Astrocyte of the cerebellum (primary cell): ENCODE measurements around the gene COMMD7.
"Not testable (repeated sequence)": the region's sequence is repeated elsewhere in the genome, so short reads cannot be mapped to it uniquely, and the experiment has no call there.

Source experiments
- DNase-seq: peaks from one replicate; pipeline ENCODE4 v3.0.0-alpha.2; 2011; ENCODE audit warnings: low read depth
- H3K4me3 ChIP-seq: 2 replicates; pipeline ENCODE4 v1.5.1; 2011; ENCODE audit warnings: mild to moderate bottlenecking, low read depth, low read length, moderate library complexity
- in situ Hi-C: cut with HindIII; loops from 2 replicates; pipeline ENCODE4 v1.10.0; 2017; ENCODE audit warnings: low sequenced_read_pairs
- TF ChIP-seq, protein P1 (sequence below): IDR thresholded peaks from 2 replicates; pipeline ENCODE4 v1.5.1; 2012; ENCODE audit warnings: low read length, low read depth, moderate library complexity, mild to moderate bottlenecking; ENCODE audit errors: missing control alignments

The COMMD7 gene

DNA sequence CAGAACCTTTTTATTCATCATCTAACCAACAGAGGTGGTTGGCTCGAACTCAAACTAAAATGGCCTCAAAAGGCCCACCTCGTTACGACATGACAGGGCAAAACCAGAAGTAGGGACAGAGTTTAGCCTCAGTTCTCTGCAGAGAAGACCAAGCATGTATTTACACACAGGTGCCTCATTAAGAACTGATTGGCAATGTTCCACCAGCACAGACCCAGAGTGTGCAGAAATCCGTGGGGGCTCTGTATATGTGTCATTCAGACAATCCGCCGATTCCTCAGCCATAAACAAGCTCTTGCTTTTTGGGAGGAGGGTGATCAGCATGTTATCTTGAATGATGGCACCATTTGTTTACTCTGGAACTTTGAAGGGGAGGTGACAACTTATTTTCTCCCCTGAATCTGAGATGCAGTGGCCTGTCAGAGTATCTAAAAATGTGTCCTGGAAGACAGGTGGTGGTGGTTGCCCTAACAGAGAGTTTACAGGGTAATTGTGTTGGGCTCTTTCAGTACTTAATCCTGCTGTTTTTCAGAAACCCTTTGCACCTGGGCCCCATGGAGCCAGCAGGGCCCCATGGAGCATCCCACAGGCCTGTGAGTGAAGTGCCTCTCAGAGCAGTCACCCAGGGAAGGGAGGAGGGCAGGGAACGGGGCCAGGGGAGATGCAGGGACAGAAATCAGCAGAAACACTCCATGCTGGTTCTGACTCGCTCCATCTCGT is 40.4 kb downstream of the COMMD7 start:
- in situ Hi-C loops, result no loop called here
- TF ChIP-seq, protein P1, sequence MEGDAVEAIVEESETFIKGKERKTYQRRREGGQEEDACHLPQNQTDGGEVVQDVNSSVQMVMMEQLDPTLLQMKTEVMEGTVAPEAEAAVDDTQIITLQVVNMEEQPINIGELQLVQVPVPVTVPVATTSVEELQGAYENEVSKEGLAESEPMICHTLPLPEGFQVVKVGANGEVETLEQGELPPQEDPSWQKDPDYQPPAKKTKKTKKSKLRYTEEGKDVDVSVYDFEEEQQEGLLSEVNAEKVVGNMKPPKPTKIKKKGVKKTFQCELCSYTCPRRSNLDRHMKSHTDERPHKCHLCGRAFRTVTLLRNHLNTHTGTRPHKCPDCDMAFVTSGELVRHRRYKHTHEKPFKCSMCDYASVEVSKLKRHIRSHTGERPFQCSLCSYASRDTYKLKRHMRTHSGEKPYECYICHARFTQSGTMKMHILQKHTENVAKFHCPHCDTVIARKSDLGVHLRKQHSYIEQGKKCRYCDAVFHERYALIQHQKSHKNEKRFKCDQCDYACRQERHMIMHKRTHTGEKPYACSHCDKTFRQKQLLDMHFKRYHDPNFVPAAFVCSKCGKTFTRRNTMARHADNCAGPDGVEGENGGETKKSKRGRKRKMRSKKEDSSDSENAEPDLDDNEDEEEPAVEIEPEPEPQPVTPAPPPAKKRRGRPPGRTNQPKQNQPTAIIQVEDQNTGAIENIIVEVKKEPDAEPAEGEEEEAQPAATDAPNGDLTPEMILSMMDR, result no peak
- DNase-seq, result no peak
- no peak overlapping the region for H3K4me3 ChIP-seq

DNA sequence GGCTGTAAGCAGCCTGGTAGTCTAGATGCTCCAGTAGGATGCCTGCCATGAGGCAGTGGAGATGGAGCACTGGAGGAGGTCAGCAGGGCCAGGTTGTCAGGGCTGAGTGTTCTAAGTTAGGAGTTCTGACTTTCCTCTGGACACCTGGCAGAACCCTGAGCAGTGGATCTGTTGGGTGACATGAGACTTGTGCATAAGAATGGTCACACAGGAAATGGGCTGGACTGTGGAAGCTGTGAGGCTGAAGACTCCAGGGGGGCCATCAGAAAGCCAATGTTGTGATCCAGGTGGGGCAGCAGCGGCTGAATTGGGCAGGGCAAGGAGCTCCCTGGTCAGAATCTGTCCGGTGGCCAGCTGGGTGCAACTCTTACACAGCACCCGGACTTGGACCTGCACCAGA is 45.7 kb downstream of the COMMD7 start:
- H3K4me3 ChIP-seq, result no peak overlapping the region
- in situ Hi-C loops, result no loop called here
- TF ChIP-seq, protein P1, result no peak
- DNase-seq, result no peak

DNA sequence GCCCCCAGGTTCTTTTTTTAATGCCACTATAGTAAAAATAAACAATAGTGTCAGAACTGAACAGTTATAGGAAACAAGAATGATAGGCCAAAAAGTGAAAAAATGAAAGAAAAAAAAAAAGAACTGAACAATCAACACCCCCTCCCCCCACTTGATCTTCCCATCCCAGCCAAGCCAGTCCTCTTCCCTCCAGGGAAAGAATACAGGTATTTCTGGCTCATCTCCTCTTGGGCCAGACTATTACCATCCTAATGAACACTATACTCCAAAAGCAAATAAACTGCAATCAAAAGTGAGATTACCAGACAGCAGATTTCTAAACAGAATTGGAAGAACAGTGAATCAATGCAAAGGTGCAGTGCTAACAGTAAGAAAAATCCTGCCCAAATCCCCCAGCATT is 48.2 kb downstream of the COMMD7 start:
- in situ Hi-C loops, result no loop called here
- DNase-seq, result no peak

DNA sequence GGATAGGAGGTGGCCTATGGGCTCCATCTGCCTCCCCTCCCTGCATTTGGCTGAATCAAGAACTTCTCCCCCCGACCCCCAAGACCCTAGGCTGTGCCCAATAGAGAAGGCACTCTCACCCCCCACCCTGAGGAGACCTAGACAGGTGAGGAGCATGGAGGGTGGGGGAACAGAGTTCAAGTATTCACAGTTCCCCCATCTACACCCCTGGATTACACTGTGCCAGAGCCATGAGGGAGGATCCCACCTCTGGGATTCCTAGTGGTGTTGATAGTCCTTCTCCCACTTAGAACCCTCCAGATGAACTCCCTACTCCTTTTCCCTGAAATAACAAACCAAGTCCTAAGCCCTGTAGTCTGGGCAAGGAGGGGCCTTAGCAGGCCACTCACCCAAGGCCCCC is 54.3 kb downstream of the COMMD7 start:
- H3K4me3 ChIP-seq, in situ Hi-C loops, DNase-seq: not testable (repeated sequence)

More for the DNA sequence above, 48.2 kb downstream of the COMMD7 start:
- no peak overlapping the region for H3K4me3 ChIP-seq
- TF ChIP-seq, protein P1, result no peak

DNA sequence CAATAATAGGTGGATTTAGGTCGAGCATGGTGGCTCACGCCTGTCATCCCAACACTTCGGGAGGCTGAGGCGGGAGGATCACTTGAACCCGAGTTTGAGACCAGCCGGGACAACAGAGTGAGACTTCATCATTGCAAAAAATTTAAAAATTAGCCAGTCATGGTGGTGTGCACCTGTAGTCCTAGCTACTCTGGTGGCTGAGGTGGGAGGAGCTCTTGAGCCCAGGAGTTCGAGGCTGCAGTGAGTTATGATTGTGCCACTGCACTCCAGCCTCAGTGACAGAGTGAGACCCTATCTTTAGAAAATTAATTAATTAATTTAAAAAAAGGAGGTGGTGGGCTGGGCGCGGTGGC is 56.1 kb downstream of the COMMD7 start:
- H3K4me3 ChIP-seq, result no peak overlapping the region
- no peak for DNase-seq
- in situ Hi-C loops, result no loop called here
- TF ChIP-seq, protein P1, result no peak

DNA sequence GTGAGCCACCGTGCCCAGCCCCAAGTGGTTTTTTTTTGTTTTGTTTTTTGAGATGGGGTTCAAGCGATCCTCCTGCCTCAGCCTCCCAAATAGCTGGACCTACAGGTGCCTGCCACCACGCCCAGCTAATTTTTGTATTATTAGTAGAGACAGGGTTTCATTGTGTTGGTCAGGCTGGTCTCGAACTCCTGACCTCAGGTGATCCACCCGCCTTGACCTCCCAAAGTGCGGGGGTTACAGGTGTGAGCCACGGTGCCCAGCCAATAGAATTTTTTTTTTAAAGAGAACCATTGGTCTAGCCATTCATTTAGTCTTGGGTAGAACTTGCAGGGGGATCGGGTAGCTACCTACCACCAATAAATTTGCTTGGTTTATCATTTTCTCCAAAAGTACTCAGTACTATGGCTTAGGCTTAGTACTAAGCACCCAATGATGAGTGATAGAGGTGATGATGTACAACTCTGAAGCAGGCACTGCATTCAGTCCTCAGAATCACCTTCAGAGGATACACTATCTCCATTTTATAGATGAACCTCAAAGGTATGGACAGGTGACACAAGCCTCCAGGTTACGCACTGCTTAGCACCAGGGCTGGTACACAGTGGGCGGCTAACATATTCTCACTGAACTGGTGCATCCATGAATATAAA is 56.6 kb downstream of the COMMD7 start:
- DNase-seq, result no peak
- TF ChIP-seq, protein P1, result no peak
- no peak overlapping the region for H3K4me3 ChIP-seq
- in situ Hi-C loops, result no loop called here
